SK-MEL-5 (cell line): ENCODE measurements around the gene FYB1. TPM values are rescaled to one million over a fixed set of nuclear protein-coding genes. Genes with fewer than 3 reads are reported as not detected.

Experiments used
- DNase-seq: peaks from one replicate; pipeline ENCODE4 v3.0.0-alpha.2; 2016; ENCODE audit warnings: low read depth, low spot score
- in situ Hi-C: cut with HindIII; loops from 2 replicates; pipeline ENCODE4 v1.10.0; 2016; ENCODE audit warnings: low sequenced_read_pairs, high pct_unique_total_duplicates, low pct_unique_long_range_greater_than_20kb
- total RNA-seq: library from RNA; depleted of rRNA; stranded (reverse); fragments of >200 nt; shearing (Covaris generic); gene quantifications from 2 replicates; pipeline ENCODE4 v1.2.3, GENCODE V29; 2014; rRNA removed

The FYB1 gene
- total RNA-seq, 1 experiment from 2014 or later: 29.1 TPM

DNA sequence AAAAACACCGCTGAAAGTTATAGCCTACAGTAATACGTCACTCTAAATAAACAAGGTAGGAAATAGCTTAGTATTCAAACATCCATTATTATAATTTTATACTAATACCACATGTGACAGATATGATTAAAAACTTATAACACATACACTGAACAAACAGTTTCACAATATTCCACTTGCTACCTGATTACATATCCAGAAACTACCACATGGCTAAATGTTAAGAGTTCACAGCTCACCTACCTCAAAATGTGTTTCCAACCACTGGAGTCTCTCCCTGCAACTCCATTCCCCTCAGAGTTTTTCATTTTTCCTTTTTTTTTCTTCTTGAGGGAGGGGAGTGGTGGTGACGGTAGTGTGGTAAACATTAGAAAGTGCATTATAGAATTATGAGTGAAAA is 157.3 kb downstream of the FYB1 start:
- in situ Hi-C loops: no loop called here
- no peak for DNase-seq

DNA sequence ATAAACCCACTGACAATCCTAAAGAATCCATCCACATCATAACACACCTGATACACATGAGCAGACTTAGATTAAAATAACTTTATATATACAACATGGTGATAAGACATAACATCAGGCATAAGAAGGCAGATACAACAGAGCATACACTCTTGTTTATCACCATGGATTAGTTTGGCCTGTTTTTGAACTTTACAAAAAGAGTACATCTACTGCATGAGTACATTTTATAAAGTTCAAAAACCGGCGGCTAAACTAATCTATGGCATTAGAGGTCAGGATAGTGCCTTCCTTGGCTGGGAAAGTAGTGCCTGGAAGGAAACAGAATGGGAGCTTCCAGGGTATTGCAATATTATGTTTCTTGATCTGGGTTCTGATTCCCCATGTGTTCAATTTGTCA is 160.3 kb downstream of the FYB1 start:
- in situ Hi-C loops: no loop called here
- DNase-seq: no peak

- in situ Hi-C loops: no loop called here
- no peak for DNase-seq
Measured at GRCh38 chr5:39058178-39058921, 161.0 kb downstream of the FYB1 start.

- DNase-seq: no peak
- in situ Hi-C loops: no loop called here
Measured at GRCh38 chr5:39057734-39058133, 161.6 kb downstream of the FYB1 start.

GRCh38 chr5:39055768-39056398 is 163.5 kb downstream of the FYB1 start:
- DNase-seq: no peak
- in situ Hi-C loops: no loop called here

Other genes with a start within 250 kb of the FYB1 start
- 32.7 and 39.4 TPM in 2 replicates for gene RICTOR, start 145.2 kb downstream of the FYB1 start, total RNA-seq
- 0.03 and 0.05 TPM in 2 replicates for gene C9, start 144.9 kb upstream of the FYB1 start, total RNA-seq
- gene DAB2, start 205.4 kb upstream of the FYB1 start, total RNA-seq: 221 and 253 TPM in 2 replicates